Subcutaneous adipose tissue (tissue), 4 donors: ENCODE data around the gene PITPNM3. TPM values are rescaled to one million over a fixed set of nuclear protein-coding genes. Genes with fewer than 3 reads are reported as not detected.

Experiments
- total RNA-seq, 4 donors: library from RNA; depleted of rRNA; stranded (reverse); fragments of >200 nt; gene quantifications; one replicate each; pipeline ENCODE4 v1.1.0, GENCODE V29; 2016
- TF ChIP-seq, protein P1 (sequence below): fragments of 450-650 bp; IDR thresholded peaks from one replicate; pipeline ENCODE4 v1.5.1; 2016; ENCODE audit warnings: low read depth, mild to moderate bottlenecking, control low read depth, antibody characterized with exemption, moderate library complexity

Gene PITPNM3
- total RNA-seq, 4 donors from 2014 or later = 0.34 to 1.9 (median 1.2) TPM

DNA sequence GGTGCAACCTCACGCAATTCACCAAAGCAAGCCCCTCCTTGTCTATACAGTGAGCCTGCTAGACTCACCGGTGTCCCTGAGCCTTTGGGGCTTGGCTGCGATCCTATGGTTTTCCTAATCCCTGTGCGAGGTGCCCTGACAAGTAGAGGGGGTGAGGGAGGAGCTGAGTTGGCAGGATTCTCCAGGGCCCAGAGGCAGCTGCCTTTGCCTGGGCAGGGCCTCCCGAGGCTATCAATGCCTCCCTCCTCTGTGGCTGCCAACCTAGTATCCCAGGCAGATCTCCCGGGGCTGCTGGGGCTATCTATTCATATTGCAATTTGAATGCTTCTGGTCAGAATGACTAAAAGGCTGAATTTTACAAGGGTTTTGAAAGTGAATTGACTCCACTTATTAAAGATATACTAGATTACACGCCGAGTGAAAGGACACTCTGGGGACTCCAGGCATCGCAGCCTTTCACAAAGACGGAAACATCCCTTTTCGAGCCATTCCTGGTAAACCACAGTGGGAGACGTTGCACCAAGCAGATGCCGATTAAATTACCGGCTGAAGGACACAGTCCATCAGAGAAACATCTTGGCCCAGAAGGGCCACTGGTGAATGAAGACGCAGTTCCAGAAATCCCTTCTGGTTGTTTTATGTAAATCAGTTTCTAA is 11.3 kb upstream of the PITPNM3 start:
- TF ChIP-seq, protein P1, sequence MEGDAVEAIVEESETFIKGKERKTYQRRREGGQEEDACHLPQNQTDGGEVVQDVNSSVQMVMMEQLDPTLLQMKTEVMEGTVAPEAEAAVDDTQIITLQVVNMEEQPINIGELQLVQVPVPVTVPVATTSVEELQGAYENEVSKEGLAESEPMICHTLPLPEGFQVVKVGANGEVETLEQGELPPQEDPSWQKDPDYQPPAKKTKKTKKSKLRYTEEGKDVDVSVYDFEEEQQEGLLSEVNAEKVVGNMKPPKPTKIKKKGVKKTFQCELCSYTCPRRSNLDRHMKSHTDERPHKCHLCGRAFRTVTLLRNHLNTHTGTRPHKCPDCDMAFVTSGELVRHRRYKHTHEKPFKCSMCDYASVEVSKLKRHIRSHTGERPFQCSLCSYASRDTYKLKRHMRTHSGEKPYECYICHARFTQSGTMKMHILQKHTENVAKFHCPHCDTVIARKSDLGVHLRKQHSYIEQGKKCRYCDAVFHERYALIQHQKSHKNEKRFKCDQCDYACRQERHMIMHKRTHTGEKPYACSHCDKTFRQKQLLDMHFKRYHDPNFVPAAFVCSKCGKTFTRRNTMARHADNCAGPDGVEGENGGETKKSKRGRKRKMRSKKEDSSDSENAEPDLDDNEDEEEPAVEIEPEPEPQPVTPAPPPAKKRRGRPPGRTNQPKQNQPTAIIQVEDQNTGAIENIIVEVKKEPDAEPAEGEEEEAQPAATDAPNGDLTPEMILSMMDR = no peak

DNA sequence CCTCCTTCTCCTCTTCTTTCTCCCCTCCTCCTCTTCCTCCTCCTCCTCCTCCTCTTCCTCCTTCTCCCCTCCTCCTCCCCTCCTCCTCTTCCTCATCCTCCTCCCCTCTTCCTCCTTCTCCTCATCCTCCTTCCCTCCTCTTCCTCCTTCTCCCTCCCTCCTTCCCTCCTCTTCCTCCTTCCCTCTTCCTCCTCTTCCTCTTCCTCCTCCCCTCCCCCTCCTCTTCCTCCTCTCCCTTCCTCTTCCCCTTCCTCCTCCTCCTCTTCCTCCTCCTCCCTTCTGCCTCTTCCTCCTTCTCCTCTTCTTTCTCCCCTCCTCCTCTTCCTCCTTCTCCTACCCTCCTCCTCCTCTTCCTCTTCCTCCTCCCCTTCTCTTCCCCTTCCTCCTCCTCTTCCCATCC is 5.1 kb upstream of the PITPNM3 start:
- TF ChIP-seq, protein P1 = no peak

DNA sequence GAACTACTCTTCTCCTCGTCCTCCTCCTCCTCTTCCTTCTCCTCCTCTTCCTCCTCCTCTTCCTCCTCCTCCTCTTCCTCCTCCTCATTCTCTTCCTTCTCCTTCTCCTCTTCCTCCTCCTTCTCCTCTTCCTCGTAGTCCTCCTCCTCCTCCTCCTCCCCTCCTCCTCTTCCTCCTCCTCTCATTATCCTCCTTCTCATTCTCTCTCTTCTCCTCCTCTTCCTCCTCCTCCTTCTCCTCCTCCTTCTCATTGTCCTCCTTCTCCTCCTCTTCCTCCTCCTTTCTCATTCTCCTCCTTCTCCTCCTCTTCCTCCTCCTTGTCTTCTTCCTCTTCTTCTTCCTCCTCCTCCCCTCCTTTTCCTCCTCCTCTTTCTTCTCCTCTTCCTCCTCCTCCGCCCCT is 4.1 kb upstream of the PITPNM3 start:
- TF ChIP-seq, protein P1 = no peak

DNA sequence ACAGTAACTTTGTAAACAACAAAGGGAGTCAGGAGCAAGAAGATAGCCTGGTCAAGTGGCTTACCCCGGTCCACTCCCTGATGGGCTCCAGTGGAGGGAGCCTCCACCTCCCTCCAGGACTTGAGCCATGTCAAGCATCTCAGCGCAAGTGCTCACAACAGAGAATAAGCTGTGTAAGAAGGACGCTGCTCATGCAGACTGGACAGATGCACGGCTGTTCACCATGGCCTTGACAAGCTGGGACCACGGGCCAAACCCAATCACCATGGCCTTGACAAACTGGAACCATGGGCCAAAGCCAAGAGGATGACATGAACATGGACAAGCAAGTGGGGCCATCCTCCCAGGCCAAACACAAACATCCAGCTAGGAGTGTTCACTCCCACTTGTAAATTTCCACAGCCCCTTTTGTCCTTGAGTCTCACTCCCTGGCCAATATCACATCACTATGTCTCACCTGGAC is 3.4 kb upstream of the PITPNM3 start:
- TF ChIP-seq, protein P1 = no peak

DNA sequence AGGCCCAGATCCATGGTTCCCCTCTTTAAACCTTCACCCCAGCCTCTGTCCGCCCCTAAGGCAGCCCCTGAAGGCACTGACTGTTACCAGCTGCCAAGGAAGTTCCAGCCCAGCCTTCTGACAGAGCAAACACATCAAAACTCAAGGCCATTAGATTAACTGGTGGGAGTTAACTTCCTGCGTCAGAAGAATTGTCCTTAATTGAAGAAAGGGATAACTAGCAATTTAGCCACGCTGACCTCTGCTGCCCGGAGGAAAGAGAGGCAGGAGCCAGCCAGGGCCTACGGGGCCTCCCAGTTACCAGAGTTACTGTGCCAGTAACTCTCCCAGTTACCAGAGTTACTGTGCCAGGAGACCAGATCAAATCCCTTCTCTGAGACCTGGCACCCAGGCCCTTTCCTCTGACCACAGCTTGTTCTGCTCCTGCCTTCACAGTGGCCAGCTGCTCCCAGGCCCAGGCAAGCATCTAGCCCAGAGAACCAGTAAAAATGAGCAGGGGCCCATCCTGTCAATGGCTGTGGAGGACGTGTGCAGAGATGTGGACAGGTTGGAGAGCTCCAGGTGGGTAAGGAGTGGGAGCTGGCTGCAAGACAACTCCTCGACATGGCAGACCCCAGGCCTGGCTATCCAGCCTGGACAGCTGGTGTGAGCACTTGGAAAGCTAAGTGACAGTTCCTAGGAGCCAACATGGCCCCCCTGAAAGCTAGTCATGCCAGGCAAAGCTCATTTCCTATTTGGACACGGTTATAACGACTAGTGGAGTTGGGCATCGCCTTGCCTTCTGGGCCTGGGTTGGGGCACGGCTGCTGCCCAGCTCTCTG is 2.8 kb upstream of the PITPNM3 start:
- TF ChIP-seq, protein P1 = no peak

DNA sequence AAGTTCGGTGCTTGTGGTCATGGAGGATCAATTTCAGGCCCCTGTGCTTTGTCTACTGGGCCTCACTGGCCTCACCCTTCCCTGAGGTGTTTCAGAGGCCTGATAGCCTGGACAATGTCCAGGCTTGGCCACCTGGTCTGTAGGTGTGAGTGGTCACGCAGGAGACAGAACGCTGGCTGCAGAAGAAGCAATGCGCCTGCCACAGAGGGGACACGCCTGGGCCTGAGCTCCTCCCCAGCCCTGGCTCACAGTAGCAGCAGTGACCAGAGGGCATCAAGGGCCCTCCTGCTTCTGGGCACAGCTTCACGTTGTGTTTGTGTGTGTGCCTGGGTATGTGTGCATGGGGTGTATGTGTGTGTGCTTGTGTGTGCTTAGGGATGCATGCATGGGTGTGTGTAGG is 1.9 kb upstream of the PITPNM3 start:
- TF ChIP-seq, protein P1 = no peak

DNA sequence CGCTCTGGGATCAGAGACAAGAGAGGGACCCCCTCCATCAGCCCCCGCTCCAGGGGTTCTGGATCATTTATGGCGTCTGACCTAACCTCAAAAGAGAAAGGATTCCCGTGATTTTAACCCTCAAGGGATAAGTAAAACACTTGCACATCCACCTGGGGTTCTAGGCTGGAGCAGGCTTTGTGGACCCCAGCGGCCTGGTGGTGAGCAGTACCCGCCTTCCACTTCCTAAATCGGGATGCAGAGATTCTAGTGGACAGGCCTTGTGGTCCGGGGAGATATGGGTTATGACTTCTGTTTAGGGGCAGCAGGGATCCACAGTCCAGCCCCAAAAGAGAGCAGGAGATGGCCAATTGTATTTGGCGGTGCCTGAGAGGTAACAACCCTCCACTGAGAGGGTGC is 684 bp upstream of the PITPNM3 start:
- TF ChIP-seq, protein P1 = no peak
